A549 (cell line): ENCODE measurements around the gene HNRNPA3. TPM values are rescaled to one million over a fixed set of nuclear protein-coding genes. Genes with fewer than 3 reads are reported as not detected.
A peak's percentile ranks its signal among the peaks of the same experiment; 100 is the strongest.

Source experiments
- ATAC-seq, 2 experiments: fragments of 200-7000 bp in 1 of 2; fragments of >200 bp in 1 of 2; cut with Nextera tagmentation in 1 of 2; cut with Tn5 transposase in 1 of 2; 3 replicates each; pipeline versions ENCODE4 v1.8.0 to v1.9.1; 2018 to 2020; ENCODE audit warnings: mild to moderate bottlenecking in 1 of 2, moderate library complexity in 1 of 2
- CTCF ChIA-PET: fragments of 300-600 bp; sonication (Branson Sonifier 250); formaldehyde crosslinking; extraction: SDS; loops from one replicate; lab custom pipeline; 2021; ENCODE audit warnings: antibody characterized with exemption, inconsistent platforms; lab: Yijun Ruan, JAX
- POLR2A ChIA-PET: fragments of 350-600 bp; formaldehyde crosslinking; extraction: SDS; loops from one replicate; lab custom pipeline; 2021; ENCODE audit warnings: antibody characterized with exemption, inconsistent platforms; lab: Yijun Ruan, JAX
- DNase-seq, 2 experiments: peaks; one replicate each; pipeline versions ENCODE4 v3.0.0 to v3.0.0-alpha.2; 2011 to 2016; ENCODE audit warnings: low read depth in 1 of 2, low spot score in 1 of 2
- FAIRE-seq: peaks from 2 replicates; lab custom pipeline; 2011; peaks lifted over from hg19 to GRCh38; lab: Jason Lieb, UNC
- H3K27ac ChIP-seq, 2 experiments: fragments of >200 bp; sonication (Bioruptor Twin); formaldehyde crosslinking; 3 replicates each; pipeline ENCODE4 v1.5.1; 2016 to 2017
- H3K4me1 ChIP-seq: fragments of >200 bp; sonication (Bioruptor Twin); formaldehyde crosslinking; 3 replicates; pipeline ENCODE4 v1.6.1; 2016
- H3K4me2 ChIP-seq: fragments of >200 bp; sonication (Bioruptor Twin); formaldehyde crosslinking; 3 replicates; pipeline ENCODE4 v1.6.1; 2016
- H3K4me3 ChIP-seq: fragments of >200 bp; sonication (Bioruptor Twin); formaldehyde crosslinking; 3 replicates; pipeline ENCODE4 v1.5.1; 2016
- H3K9me3 ChIP-seq: fragments of >200 bp; sonication (Bioruptor Twin); formaldehyde crosslinking; 3 replicates; pipeline ENCODE4 v1.6.1; 2016
- BHLHE40 ChIP-seq: IDR thresholded peaks from 2 replicates; pipeline ENCODE4 v1.6.1; 2012; ENCODE audit warnings: low read depth, low read length, inconsistent platforms
- CBX2 ChIP-seq: fragments of 200-600 bp; sonication (generic); IDR thresholded peaks from 2 replicates; pipeline ENCODE4 v1.6.1; 2016; ENCODE audit warnings: low read depth, mild to moderate bottlenecking, borderline replicate concordance
- CBX8 ChIP-seq: fragments of 200-600 bp; sonication (generic); IDR thresholded peaks from 2 replicates; pipeline ENCODE4 v1.6.1; 2016
- CHD2 ChIP-seq: fragments of 150-350 bp; IDR thresholded peaks from 2 replicates; pipeline ENCODE4 v1.6.1; 2014; ENCODE audit warnings: low read length; ENCODE audit not compliant: partially characterized antibody
- E2F6 ChIP-seq: IDR thresholded peaks from 2 replicates; pipeline ENCODE4 v1.6.1; 2012; ENCODE audit warnings: low read depth, borderline replicate concordance
- KDM1A ChIP-seq: fragments of 200-600 bp; sonication (generic); IDR thresholded peaks from 2 replicates; pipeline ENCODE4 v1.6.1; 2016; ENCODE audit warnings: low read depth, mild to moderate bottlenecking
- KDM5A ChIP-seq: fragments of 200-600 bp; sonication (generic); IDR thresholded peaks from 2 replicates; pipeline ENCODE4 v1.6.1; 2016; ENCODE audit warnings: antibody characterized with exemption, mild to moderate bottlenecking
- NPAS2 ChIP-seq: fragments of 250-450 bp; sonication (Bioruptor Pico); IDR thresholded peaks from 2 replicates; pipeline ENCODE4 v1.8.0; 2022; ENCODE audit warnings: mild to moderate bottlenecking, moderate library complexity, borderline replicate concordance
- RAD21 ChIP-seq, 2 experiments: fragments of >200 bp in 1 of 2; sonication (Bioruptor Twin) in 1 of 2; formaldehyde crosslinking in 1 of 2; IDR thresholded peaks in 1 of 2; conservative IDR thresholded peaks in 1 of 2; 2 replicates in 1 of 2; 3 replicates in 1 of 2; pipeline ENCODE4 v1.6.1; 2012 to 2018; ENCODE audit warnings: inconsistent platforms in 1 of 2
- RARB ChIP-seq: fragments of 250-450 bp; sonication (Bioruptor Pico); IDR thresholded peaks from 2 replicates; pipeline ENCODE4 v1.8.0; 2021; ENCODE audit warnings: mild to moderate bottlenecking, moderate library complexity
- RFX5 ChIP-seq: fragments of 450-650 bp; IDR thresholded peaks from 2 replicates; pipeline ENCODE4 v1.7.1; 2014; ENCODE audit warnings: antibody characterized with exemption, mild to moderate bottlenecking, moderate library complexity
- SMC3 ChIP-seq: fragments of >200 bp; sonication (Bioruptor Twin); formaldehyde crosslinking; IDR thresholded peaks from 3 replicates; pipeline ENCODE4 v1.6.1; 2018; ENCODE audit warnings: inconsistent platforms
- SREBF2 ChIP-seq: fragments of 450-650 bp; IDR thresholded peaks from 2 replicates; pipeline ENCODE4 v1.6.1; 2014; ENCODE audit warnings: mild to moderate bottlenecking, moderate library complexity
- TP53 ChIP-seq: fragments of 250-450 bp; sonication (Bioruptor Pico); IDR thresholded peaks from 2 replicates; pipeline ENCODE4 v1.5.0; 2021; ENCODE audit warnings: mild to moderate bottlenecking, moderate library complexity
- ZFP36 ChIP-seq: fragments of 450-650 bp; IDR thresholded peaks from 2 replicates; pipeline ENCODE4 v1.6.1; 2014; ENCODE audit warnings: borderline replicate concordance; ENCODE audit not compliant: partially characterized antibody
- ZNF302 ChIP-seq: fragments of 250-450 bp; sonication (Bioruptor Pico); IDR thresholded peaks from 2 replicates; pipeline ENCODE4 v1.9.0; 2021; ENCODE audit warnings: inconsistent platforms, mild to moderate bottlenecking, moderate library complexity
- ZSCAN20 ChIP-seq: fragments of 250-450 bp; sonication (Bioruptor Pico); IDR thresholded peaks from 2 replicates; pipeline ENCODE4 v1.8.0; 2022; ENCODE audit warnings: mild to moderate bottlenecking, moderate library complexity
- WGBS: methylation state at CpG from one replicate; pipeline ENCODE4 v1.1.6; 2017; ENCODE audit errors: missing lambda C conversion rate; 5-methylcytosine and 5-hydroxymethylcytosine counted together
- polyA plus RNA-seq, 4 experiments: library from polyadenylated mRNA; depleted of rRNA in 3 of 4; stranded (reverse); fragments of >200 nt; fragmentation: RNase III in 1 of 4; extraction: RNeasy Plus Mini Kit Qiagen cat#74134 plus additional on column Dnase treatment in 1 of 4; gene quantifications; 2 replicates in 3 of 4; 3 replicates in 1 of 4; pipeline ENCODE4 v1.2.3, GENCODE V29; 2011 to 2017

HNRNPA3 gene
- polyA plus RNA-seq, 2 of the 4 experiments (the other 2 are of a cell fraction): 357 to 755 TPM

- no peak for TF ChIP-seq ZFP36
- TF ChIP-seq SMC3: no peak
- no peak for TF ChIP-seq KDM5A
- no peak for TF ChIP-seq RFX5
Measured at GRCh38 chr2:177187631-177188312, 24.8 kb upstream of the HNRNPA3 start (continued).

- Histone ChIP-seq H3K9me3 (no peaks in the 10 kb centered on the region), H3K4me2 (no peak overlapping the region), H3K4me1 (peaks cover 12% of the 10 kb centered on the region), H3K4me3 (no peak overlapping the region), H3K27ac (peak overlapping the region in 1 of 2 experiments; percentile 3; a peak in 1 of 6 replicates)
- 88% methylated on average over 7 of the region's 7 CpGs for WGBS
- CTCF ChIA-PET: interaction anchor here (1.2 to 3.4 kb wide), 2 partner anchors 24 kb away, joined by 5 to 15 read pairs; no protein-coding TSS in a partner anchor
- FAIRE-seq (no peak), DNase-seq (no peak), ATAC-seq (peak in 1 of 2 experiments; percentile 34; a peak in 1 of 6 replicates)
- TF ChIP-seq KDM1A (no peak), CHD2 (no peak), ZNF302 (no peak), RFX5 (no peak)
- POLR2A ChIA-PET: no interaction called here
Measured at GRCh38 chr2:177188482-177189469, 23.8 kb upstream of the HNRNPA3 start.

- H3K4me1 ChIP-seq: peaks cover 12% of the 10 kb centered on the region
- no peak overlapping the region for H3K27ac ChIP-seq
- H3K4me3 ChIP-seq: no peak overlapping the region
- ChIA-PET CTCF (interaction anchor here (1.0 to 3.4 kb wide), 4 partner anchors 11 to 1064 kb away, joined by 3 to 15 read pairs (median 4); no protein-coding TSS in a partner anchor), POLR2A (no interaction called here)
- H3K9me3 ChIP-seq: no peaks in the 10 kb centered on the region
- TF ChIP-seq BHLHE40 (no peak), NPAS2 (CRISPR knock-in tag) (no peak), ZSCAN20 (CRISPR knock-in tag) (no peak)
- TF ChIP-seq, all 56 proteins: peak for 0
- DNase-seq: no peak
- 97% methylated on average over 1 of the region's 1 CpG for WGBS
- no peak for ATAC-seq
- no peak for FAIRE-seq
- H3K4me2 ChIP-seq: no peak overlapping the region
Measured at GRCh38 chr2:177190941-177191340, 21.7 kb upstream of the HNRNPA3 start.

- 63% methylated on average over 1 of the region's 1 CpG for WGBS
Measured at GRCh38 chr2:177192788-177193187, 19.8 kb upstream of the HNRNPA3 start.

More at GRCh38 chr2:177192788-177193187, 19.8 kb upstream of the HNRNPA3 start:
- no peak for TF ChIP-seq RFX5
- no peak for TF ChIP-seq RAD21 (conservative IDR thresholded peaks at IDR 0.05 in 1 of 2, IDR thresholded peaks at IDR 0.05 in 1 of 2)
- no peak for TF ChIP-seq RARB (CRISPR knock-in tag)
- TF ChIP-seq TP53 (CRISPR knock-in tag): no peak
- TF ChIP-seq SREBF2: no peak
- TF ChIP-seq KDM1A: no peak
- no peak for TF ChIP-seq CBX2
- no peak for TF ChIP-seq CBX8
- no peak for TF ChIP-seq NPAS2 (CRISPR knock-in tag)
- no peak for TF ChIP-seq E2F6
- Histone ChIP-seq H3K4me2 (no peak overlapping the region), H3K9me3 (no peaks in the 10 kb centered on the region), H3K4me3 (no peak overlapping the region), H3K4me1 (peaks cover 4% of the 10 kb centered on the region), H3K27ac (no peak overlapping the region)
- ChIA-PET POLR2A (no interaction called here), CTCF (no interaction called here)
- no peak for ATAC-seq
- FAIRE-seq: no peak
- no peak for DNase-seq
